ENCODE results near the gene ARHGEF33. TPM values are rescaled to one million over a fixed set of nuclear protein-coding genes. Genes with fewer than 3 reads are reported as not detected.

Gene ARHGEF33
- total RNA-seq, result under 0.01 and 1.4 TPM in 2 replicates

DNA sequence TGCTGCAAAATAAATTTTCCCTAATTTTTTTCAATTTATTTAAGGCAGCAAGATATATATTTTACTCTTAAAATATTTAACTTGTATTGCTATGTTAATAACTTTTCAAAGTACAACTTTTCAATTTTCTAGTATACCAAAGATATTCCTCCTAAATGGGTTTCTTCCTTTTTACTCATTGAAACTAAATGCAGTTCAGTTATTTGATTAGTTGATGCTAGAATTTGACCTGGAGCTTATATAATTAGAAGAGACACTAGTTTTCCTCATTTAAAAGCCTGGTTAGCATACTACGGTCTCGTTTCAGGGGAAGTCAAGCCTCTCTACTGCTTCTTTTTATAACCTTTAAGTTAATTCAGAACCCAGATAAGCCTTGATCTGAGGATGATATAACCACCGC is at the start of gene ARHGEF33:
ARHGEF33 (plus strand) TSS at position 301 of the 400 bp plus-strand sequence. CDS start 29,573 bp downstream, outside the sequence.

DNA sequence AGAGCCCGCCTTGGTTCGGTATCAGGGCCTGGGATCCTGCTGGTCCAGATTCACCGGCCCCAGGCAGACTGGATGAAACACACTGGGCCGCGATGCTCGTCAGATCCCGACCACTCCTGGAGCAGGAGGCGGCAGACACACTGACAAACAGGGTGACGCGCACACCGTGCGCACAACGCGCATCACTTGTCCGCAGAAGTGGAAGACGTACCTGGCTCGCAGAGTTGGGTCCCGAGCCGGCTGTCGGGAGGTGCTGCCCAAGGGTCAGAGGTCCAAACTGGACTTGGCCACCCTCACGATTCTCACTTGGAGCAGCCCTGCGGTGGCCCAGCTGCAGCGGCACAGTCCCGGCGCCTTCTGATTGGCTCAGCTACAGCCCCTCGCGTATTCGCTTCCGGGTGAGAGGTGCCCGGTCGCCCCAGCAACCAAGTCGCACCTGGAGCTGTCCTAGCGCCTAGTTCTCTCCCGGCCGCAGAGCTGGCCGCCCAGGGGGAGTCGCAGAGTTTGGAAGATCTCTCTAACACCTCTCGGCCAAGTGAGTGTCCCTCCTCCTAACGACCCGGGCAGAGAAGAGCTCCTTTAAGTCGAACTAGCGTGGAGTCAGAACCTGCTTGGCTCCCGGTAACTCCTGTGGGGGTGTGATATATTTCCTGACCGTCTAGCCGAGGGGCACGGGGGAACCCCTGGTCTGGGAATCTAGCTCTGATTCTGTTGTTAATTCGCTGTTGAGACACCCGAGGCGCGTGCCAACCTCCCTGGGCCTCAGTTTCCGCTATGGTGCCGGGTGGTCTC is 13.9 kb upstream of the ARHGEF33 start, which contains the start of the genes DHX57 and MORN2:
DHX57 (minus strand) TSS at position 359 of the 792 bp plus-strand sequence. CDS start 7,529 bp downstream, outside the sequence.
MORN2 (plus strand) TSS at position 401 of the 792 bp plus-strand sequence.

Other genes with a start within 250 kb of the ARHGEF33 start
- gene GALM, start 223.8 kb upstream of the ARHGEF33 start, total RNA-seq, result 6.1 and 7.4 TPM in 2 replicates
- gene SRSF7, start 138.5 kb upstream of the ARHGEF33 start, total RNA-seq, result 57.8 and 131 TPM in 2 replicates
- 8.4 and 11.8 TPM in 2 replicates for gene GEMIN6, start 111.7 kb upstream of the ARHGEF33 start, total RNA-seq
- 10.8 and 12.5 TPM in 2 replicates for gene DHX57, start 13.9 kb upstream of the ARHGEF33 start, total RNA-seq
- gene MORN2, start 13.9 kb upstream of the ARHGEF33 start, total RNA-seq, result 17.7 and 19.9 TPM in 2 replicates
- 8.5 and 26.3 TPM in 2 replicates for gene SOS1, start 231.2 kb downstream of the ARHGEF33 start, total RNA-seq

Measured in epithelial cell of alveolus of lung (primary cell).